ENCODE results near the gene ELOVL5.
"Not testable (repeated sequence)": the region's sequence is repeated elsewhere in the genome, so short reads cannot be mapped to it uniquely, and the experiment has no call there.

Gene ELOVL5

DNA sequence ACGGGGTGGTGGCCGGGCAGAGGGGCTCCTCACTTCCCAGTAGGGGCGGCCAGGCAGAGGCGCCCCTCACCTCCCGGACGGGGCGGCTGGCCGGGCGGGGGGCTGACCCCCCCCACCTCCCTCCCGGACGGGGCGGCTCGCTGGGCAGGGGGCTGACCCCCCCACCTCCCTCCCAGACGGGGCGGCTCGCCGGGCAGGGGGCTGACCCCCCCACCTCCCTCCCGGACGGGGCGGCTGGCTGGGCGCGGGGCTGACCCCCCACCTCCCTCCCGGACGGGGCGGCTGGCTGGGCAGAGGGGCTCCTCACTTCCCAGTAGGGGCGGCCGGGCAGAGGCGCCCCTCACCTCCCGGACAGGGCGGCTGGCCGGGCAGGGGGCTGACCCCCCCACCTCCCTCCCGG, 43.8 kb downstream of the ELOVL5 start:
- not testable (repeated sequence) for DNase-seq (ENCODE audit: low read depth)

GRCh38 chr6:53302678-53303360, 45.9 kb downstream of the ELOVL5 start:
- DNase-seq (ENCODE audit: low read depth) = no peak

DNA sequence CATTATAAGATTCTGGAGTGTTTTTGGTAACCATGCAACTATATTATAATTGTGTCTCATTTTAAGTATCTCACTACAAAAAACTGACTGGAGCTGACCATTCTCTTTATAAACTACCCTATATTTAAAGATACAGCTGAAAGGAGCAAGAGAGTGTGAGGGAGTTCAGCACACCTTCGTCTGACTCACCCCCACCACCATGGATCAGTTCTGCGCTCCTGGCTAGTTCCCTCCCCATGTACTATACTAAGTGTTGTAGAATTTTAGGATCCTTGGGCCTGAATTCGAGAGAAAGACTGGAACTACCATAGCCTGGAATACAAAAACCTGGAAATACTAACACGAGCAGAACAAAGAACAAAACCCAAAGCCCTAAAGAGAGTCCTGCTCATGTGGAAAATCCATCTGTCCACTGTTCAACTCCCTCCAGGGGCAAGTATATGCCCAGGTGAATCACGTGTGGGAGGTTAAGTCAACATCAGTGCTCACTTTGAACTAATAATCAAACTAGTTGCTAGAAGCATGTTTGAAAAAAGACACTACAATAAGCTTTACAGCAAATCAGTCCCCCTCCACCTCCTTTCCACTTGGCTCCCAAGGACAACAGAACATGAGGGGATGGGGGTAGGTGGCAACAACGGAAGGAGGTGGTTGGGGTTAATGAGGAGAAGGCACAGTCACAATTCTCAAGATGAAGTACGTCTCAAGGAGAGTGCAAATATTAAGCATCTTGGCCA, 46.8 kb downstream of the ELOVL5 start:
- DNase-seq (ENCODE audit: low read depth) = no peak

- no peak for DNase-seq (ENCODE audit: low read depth)
Observed at GRCh38 chr6:53300656-53301551, 47.8 kb downstream of the ELOVL5 start.

- DNase-seq (ENCODE audit: low read depth) = no peak
Observed at GRCh38 chr6:53299331-53300005, 49.3 kb downstream of the ELOVL5 start.

DNA sequence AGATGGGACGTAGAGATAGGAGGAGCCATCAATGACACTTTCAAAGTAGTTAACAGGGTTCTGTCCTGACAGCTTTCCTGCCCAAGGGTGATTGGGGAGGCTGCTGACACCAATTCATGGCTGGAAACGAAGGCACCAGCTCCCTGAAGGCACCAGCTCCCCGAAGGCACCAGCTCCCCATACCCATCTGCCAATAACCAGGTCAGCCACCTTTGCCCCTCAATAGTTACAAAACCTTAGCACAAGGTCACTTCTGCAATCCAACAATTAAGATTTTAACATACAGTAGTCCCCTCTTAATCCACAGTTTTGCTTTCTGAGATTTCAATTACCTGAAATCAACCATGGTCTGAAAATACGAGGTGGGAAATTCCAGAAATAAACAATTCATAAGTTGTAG, 51.7 kb downstream of the ELOVL5 start:
- DNase-seq (ENCODE audit: low read depth) = no peak

DNA sequence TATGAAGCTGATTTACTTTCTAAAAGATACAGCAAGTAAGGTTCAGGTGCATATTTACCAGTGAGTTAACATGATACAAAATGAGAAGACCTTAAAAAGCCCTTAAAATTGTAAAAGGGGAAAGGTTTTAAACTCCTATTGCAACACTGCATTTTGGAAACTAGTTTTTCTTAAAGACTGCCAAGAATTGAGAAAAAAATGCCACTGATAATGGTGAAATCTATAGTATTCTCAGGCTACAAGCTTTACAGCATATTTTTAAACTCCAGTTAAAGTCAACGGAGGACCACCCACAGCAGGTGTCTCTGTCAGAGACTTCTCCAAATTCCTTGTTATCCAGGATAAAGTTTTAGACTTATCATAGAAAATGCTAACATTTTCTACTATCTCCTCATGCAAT, 53.6 kb downstream of the ELOVL5 start:
- DNase-seq (ENCODE audit: low read depth) = no peak

- DNase-seq (ENCODE audit: low read depth) = no peak
Observed at GRCh38 chr6:53294611-53295010, 54.1 kb downstream of the ELOVL5 start.

- no peak for DNase-seq (ENCODE audit: low read depth)
Observed at GRCh38 chr6:53294095-53294494, 54.7 kb downstream of the ELOVL5 start.

DNA sequence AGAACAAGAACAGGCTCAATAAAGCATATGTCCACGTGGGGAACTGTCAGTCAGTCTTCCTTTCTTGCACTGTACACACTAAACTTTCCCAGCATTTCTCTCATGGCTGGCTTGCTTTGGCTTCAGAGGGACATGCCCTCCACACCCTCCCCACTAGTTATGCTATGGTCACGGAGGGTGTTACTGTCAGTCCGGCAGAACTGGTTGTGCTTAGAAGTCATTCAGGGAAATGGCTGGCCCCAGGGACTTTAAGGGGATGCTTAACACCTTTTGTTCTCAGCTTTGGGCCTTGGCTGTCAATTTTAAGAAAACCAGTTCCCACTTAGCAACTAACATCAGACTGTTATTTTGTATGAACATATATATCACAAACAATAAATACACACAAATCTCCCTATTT, 55.1 kb downstream of the ELOVL5 start:
- DNase-seq (ENCODE audit: low read depth) = no peak

DNA sequence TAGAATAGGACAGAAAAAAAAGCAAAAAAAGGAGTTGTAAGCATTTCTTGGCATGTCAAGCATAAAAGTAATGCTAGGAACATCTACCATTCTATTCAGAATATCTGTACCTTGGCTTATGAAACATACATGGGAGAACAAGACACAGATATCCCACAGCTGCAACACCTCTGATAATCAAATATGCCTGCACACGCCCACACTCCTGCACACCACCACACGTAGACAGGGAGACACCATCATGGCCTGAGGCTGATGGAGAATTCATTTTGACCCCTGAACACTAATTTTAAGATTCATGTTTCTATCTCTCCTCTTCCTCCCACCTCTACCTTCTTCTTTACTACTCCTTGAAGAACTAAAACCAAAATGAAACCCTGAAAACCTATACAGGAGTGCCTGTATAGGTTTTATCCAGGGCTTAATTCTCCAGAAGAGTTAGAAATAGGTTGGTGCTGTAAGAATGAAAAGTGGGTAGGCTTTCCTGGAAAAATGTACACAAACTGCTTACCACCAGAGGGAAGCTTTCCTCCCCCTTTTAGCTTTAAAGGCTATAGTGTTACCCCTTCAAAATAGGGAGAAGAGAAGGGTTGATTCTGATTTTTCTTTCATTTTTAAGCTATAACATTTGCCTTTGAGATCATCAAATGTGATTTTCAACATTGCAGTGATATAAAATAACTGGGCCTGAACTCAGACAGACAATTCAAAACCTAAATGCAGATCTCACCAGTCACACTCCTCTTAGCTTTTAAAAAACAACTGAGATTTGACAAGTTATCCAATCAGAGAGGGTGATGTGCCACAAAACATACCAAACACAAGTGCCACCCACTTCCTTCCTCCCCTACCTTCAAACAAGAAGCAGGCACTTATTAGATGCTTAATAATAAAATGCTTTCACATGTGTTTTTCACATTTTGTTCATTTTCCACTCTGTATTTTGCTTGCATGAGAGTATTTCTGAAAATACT, 57.9 kb downstream of the ELOVL5 start:
- no peak for DNase-seq (ENCODE audit: low read depth)

DNA sequence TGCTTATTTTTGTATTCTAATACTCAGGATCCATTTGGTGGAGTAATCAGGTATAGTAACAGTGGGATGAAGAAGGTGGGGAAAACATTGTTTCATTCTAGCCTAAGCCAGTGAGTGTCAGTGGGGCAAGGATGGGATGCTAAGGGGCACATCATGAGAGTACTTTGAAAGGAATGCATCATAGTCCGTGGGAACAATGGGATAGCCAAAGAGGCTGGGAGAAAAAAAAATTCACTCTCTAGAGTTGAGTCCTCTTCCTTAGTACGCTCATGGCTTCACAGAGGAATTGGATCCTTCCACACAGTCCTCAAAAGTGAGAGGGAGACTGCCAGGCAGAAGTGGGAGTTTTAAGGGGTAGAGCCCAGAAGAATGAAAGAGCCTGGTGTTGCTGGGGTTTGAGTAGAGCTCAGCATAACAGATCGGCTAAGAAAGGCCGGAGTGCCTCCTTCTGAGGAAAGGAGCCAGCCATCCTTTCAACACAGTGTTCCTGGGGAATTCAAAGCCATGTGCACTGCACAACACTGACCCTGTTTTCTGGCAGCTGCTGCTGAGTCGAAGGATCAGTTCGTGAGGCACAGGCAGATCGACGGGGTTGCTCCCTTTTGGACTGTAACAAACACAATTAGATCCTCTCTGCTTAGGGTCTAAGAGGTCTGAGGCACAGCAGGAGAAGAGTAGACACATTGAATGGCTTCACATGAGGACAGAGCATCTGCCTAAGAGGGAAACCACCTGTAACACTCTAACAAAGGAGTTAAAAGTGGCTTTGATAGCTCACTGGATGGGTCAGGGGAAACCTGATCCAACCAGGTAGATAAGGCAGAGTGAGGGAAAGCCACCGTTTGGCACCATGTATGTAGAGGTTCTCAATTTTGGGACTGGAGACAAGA, 61.2 kb downstream of the ELOVL5 start:
- DNase-seq (ENCODE audit: low read depth) = no peak

- no peak for DNase-seq (ENCODE audit: low read depth)
Observed at GRCh38 chr6:53284901-53285300, 63.8 kb downstream of the ELOVL5 start.

DNA sequence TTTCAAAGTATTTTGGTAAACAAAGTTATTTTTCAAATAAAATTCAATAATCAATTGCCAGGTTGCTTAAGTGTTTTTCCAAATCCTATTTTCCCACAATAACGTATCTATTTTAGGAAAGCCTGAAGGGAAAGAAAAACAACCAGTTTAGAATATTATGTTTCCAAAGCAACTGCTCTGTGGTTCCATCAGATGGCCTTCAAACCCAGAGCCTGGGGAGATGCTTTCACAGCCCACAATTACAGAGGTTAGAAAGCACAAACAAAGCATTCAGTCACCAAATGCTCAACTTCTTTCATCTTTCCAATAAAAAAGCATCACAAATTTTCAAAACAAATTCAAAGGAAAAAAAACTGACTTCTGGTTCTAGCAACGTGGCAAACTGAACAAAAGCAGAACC, 66.0 kb downstream of the ELOVL5 start:
- no peak for DNase-seq (ENCODE audit: low read depth)

GRCh38 chr6:53282234-53282633, 66.5 kb downstream of the ELOVL5 start:
- no peak for DNase-seq (ENCODE audit: low read depth)

DNA sequence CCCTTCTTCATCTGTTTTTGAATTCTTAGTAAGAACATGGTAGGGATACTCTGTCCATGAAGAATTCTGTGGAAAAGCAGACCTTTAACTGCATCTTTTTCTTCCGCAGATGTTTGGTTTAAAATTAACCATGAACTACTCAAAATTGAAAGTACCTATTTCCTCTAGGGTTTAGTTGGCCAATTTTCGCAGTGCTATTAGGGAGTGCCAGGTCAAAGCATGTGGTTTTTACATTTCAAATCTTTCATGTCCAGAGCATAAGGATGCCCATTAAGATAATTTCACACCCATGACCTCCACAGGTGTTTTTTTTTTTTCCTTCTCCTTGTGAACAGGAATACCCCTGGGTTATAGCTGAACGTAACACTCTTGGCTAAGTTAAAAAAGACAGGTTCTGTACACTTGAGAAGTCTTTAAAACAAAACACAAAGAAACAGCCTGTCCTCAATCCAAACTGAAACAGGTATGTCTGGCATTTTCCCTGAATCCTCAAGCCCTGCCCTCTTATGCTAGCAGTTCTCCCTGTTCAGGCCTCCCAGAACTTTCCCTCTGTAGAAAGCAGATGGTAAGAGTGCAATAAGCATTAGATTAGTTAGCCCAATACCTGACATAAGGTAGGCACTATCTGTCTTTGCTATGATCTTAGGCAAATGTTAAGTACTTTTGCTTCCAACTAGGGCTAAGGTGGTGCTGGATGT, 67.1 kb downstream of the ELOVL5 start:
- no peak for DNase-seq (ENCODE audit: low read depth)

- no peak for DNase-seq (ENCODE audit: low read depth)
Observed at GRCh38 chr6:53280207-53280606, 68.5 kb downstream of the ELOVL5 start.

GRCh38 chr6:53279293-53279692, 69.5 kb downstream of the ELOVL5 start:
- DNase-seq (ENCODE audit: low read depth) = no peak

DNA sequence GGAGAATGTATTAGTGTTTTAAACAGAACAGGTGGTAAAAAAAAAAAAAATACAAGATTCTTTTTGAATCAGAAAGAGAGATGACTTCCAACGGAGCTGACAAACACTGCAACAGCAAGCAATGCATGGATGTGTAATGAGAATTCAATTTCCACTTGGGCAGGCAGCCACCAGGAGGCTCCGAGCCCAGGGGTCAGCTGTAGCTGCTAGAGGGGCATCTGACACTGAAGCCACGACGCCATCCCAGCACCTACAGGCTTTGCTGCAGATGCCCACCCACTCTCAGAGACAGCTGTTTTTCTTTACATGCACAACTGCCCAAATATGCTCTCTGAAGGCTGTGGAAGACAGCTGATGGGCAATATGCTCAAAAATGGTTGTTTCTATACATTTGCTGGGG, 75.4 kb downstream of the ELOVL5 start:
- no peak for DNase-seq (ENCODE audit: low read depth)
